ENCODE measurements around the gene COPG2.
"Not testable (repeated sequence)": the region's sequence is repeated elsewhere in the genome, so short reads cannot be mapped to it uniquely, and the experiment has no call there.

COPG2 gene

DNA sequence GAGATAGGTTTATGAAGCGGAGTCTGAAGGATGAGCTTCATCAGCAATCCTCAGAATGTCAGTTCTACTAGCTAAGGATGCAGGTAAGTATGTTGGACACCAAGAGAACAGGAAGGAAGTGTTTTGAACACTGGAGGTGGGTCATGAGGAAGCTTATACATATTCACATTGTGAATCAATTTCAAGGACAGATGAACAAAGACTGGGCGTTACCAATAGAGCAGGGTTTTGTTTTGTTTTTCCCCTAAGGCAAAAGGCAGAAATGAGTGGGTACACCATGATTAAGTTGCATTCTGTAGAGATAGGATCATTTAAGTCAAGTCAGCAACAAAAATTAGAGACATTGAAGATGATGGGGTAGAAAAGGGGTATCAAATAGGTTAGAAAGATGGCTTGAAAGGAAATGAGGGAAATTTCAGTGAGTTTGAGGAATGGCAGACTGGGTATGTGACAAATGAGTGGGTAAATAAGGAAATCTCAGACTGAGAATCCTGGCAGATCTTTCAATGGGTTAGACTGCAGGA is 125.0 kb downstream of the COPG2 start:
- H3K4me3 ChIP-seq (ENCODE audit: low read depth, low read length), result no peak overlapping the region
- no peak for DNase-seq (ENCODE audit: low read depth)
- TF ChIP-seq, protein P1, sequence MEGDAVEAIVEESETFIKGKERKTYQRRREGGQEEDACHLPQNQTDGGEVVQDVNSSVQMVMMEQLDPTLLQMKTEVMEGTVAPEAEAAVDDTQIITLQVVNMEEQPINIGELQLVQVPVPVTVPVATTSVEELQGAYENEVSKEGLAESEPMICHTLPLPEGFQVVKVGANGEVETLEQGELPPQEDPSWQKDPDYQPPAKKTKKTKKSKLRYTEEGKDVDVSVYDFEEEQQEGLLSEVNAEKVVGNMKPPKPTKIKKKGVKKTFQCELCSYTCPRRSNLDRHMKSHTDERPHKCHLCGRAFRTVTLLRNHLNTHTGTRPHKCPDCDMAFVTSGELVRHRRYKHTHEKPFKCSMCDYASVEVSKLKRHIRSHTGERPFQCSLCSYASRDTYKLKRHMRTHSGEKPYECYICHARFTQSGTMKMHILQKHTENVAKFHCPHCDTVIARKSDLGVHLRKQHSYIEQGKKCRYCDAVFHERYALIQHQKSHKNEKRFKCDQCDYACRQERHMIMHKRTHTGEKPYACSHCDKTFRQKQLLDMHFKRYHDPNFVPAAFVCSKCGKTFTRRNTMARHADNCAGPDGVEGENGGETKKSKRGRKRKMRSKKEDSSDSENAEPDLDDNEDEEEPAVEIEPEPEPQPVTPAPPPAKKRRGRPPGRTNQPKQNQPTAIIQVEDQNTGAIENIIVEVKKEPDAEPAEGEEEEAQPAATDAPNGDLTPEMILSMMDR (IDR thresholded peaks at IDR 0.05; ENCODE audit: low read depth, low read length, missing control alignments), result no peak

DNA sequence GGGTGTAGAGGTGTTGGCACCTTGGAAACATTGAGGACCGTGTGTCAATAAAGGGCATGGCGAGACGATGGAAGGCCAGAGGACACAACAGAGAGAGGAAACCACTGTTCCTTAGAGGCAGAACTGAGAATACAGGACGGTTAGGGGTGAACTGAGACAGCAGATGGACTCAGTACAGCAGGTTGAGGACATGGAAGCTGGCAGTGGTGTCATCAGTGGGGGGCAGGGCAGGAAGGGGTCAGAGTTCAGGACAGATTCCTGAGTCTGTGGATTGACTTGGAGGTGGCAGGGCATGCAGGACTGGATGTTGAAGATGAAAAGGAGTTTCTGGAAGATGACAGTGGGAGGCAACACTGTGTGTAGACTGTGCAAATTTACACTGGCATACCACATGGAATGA is 126.3 kb downstream of the COPG2 start:
- DNase-seq (ENCODE audit: low read depth), result not testable (repeated sequence)

DNA sequence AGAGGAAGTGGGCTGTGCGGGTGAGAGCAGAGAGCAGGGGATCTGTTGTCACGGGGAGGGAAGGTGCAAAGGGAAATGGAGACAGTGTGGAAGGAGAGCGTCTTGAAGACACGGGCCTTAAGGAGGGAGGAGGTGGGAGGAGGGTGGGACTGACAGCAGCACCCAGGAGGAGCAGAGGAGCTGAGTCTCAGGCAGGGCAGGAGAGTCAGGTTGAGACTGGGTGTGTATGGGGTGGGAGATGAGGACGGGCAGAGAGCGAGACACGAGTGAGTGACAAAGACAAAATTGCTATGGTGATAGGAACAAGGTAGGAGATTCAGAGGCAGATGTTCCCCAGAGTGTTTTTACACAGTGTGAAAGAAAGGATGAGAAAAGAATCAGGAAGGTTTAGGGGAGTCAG is 127.3 kb downstream of the COPG2 start:
- DNase-seq (ENCODE audit: low read depth); H3K4me3 ChIP-seq (ENCODE audit: low read depth, low read length): not testable (repeated sequence)

More for the DNA sequence above, 126.3 kb downstream of the COPG2 start:
- H3K4me3 ChIP-seq (ENCODE audit: low read depth, low read length), result not testable (repeated sequence)

DNA sequence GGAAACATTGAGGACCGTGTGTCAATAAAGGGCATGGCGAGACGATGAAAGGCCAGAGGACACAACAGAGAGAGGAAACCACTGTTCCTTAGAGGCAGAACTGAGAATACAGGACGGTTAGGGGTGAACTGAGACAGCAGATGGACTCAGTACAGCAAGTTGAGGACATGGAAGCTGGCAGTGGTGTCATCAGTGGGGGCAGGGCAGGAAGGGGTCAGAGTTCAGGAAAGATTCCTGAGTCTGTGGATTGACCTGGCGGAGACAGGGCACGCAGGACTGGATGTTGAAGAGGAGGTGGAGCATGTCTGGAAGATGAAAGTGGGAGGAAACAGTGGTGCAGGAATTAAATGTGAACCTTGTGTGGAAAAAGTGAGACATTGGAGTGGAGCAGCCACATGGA is 130.7 kb downstream of the COPG2 start:
- not testable (repeated sequence) for H3K4me3 ChIP-seq (ENCODE audit: low read depth, low read length); DNase-seq (ENCODE audit: low read depth)

DNA sequence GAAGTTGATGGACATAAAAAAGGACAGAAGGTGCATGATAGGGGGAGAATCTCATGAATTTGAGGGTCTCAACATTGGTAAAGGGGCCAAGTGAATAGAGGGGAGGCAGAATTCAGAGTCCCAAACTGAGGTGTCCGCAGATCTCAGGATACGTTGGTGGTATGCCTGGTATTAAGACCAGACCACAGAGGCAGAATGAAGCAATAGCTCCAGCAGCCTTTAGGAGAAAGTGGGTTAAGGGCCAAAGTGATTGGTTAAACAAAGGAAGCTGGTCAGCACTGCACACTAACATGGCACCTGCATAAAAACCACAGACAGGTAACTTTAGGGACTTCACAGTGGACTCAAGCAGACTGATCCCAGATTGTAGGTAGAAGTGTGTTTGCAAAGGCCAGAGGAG is 139.1 kb downstream of the COPG2 start:
- no peak overlapping the region for H3K4me3 ChIP-seq (ENCODE audit: low read depth, low read length)
- DNase-seq (ENCODE audit: low read depth), result no peak
- TF ChIP-seq, protein P1 (IDR thresholded peaks at IDR 0.05; ENCODE audit: low read depth, low read length, missing control alignments), result no peak

DNA sequence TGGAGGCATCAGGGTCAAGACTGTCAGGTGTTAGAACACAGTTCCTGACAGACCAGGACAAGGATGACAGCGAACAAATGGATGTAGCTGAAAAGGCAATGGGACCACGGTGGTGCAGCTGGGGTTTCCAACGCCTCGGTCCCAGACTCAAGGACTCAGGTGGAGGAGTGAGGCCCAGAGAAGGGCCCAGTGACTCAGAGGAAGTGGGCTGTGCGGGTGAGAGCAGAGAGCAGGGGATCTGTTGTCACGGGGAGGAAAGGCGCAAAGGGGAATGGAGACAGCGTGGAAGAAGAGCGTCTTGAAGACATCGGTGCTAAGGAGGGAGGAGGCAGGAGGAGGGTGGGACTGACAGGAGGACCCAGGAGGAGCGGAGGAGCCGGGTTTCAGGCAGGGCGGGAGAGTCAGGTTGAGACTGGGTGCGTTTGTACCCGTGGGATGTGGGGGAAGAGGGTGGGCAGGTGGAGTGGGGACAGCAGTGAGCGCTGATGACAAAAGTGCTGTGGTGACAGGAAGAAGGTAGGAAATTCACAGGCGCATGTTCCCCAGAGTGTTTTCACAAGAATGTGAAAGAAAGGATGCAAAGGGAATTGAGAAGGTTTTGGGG is 140.7 kb downstream of the COPG2 start:
- not testable (repeated sequence) for H3K4me3 ChIP-seq (ENCODE audit: low read depth, low read length); DNase-seq (ENCODE audit: low read depth)

DNA sequence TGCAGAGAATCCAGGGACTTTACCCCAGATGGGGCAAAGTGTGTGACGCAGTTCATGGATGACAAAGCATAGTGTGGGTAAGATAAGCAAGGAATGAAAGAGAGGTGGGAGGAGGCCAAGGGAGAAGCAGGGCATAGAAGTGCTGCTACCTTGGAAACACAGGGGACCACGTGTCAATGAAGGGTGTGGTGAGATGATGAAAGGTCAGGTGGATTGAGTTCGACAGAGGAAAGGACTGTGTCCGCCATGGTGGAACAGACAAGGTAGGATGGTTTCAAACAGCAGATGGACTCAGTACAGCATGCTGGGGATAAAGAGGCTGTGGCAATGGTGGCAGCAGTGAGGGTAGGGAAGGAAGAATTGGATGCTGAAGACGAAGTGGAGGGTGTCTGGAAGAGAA is 143.9 kb downstream of the COPG2 start:
- DNase-seq (ENCODE audit: low read depth), result no peak
- TF ChIP-seq, protein P1 (IDR thresholded peaks at IDR 0.05; ENCODE audit: low read depth, low read length, missing control alignments), result no peak
- H3K4me3 ChIP-seq (ENCODE audit: low read depth, low read length), result no peak overlapping the region

DNA sequence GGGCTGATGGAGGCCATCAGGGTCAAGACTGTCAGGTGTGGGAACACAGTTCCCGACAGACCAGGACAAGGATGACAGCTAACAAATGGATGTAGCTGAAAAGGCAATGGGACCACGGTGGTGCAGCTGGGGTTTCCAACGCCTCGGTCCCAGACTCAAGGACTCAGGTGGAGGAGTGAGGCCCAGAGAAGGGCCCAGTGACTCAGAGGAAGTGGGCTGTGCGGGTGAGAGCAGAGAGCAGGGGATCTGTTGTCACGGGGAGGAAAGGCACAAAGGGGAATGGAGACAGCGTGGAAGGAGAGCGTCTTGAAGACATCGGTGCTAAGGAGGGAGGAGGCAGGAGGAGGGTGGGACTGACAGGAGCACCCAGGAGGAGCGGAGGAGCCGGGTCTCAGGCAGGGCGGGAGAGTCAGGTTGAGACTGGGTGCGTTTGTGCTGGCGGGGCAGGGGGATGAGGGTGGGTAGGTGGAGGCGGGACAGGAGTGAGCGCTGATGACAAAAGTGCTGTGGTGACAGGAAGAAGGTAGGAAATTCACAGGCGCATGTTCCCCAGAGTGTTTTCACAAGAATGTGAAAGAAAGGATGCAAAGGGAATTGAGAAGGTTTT is 144.9 kb downstream of the COPG2 start:
- not testable (repeated sequence) for DNase-seq (ENCODE audit: low read depth); H3K4me3 ChIP-seq (ENCODE audit: low read depth, low read length)

DNA sequence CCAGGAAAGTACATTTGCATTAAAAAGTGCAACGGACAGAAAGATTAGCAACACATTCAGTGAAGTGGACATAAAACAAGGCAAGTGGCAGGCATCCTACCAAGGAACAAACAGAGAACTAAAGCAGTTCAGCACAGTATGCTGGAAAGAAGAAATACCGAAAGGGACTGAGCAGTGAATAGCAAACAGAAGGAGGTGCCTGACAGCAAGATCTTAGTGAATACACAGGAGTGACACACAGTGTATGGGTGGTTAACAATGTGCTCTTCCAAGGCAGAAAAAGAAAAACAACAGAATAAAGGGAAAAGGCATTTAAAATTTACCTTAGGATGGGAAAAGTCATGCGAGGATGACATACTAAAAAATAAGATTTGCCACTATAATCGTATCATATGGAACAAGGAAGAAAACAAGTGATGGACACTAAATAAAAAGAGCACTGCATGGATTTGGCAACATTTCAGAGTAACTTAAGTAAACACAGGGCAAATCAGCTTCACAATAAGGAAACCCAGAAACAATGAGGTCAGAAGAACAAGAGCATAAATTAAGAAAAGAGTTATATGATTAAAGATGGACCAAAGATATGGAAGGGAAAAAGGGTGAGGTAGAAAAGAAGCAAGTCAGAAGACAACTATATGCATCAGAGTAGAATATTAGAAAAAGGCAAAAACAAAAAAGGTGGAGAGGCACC is 147.1 kb downstream of the COPG2 start:
- DNase-seq (ENCODE audit: low read depth), result no peak
- H3K4me3 ChIP-seq (ENCODE audit: low read depth, low read length), result no peak overlapping the region
- TF ChIP-seq, protein P1 (IDR thresholded peaks at IDR 0.05; ENCODE audit: low read depth, low read length, missing control alignments), result no peak
